HG03280 (cell line): Measurements from ENCODE around the gene BBIP1.

ENCODE experiments used
- ATAC-seq: cut with Tn5 transposase; IDR thresholded peaks from one replicate; pipeline ENCODE4 v1.9.1; 2021; ENCODE audit warnings: mild to moderate bottlenecking, moderate library complexity; ENCODE audit not compliant: unreplicated experiment

BBIP1 gene

GRCh38 chr10:110864662-110865140 lies 54.3 kb downstream of the BBIP1 start:
- ATAC-seq: peak; percentile 68

GRCh38 chr10:110863956-110864355 lies 55.0 kb downstream of the BBIP1 start:
- no peak for ATAC-seq

- ATAC-seq: no peak
Measured at GRCh38 chr10:110863361-110863760, 55.6 kb downstream of the BBIP1 start.

GRCh38 chr10:110862961-110863360 lies 56.0 kb downstream of the BBIP1 start:
- ATAC-seq: no peak

- no peak for ATAC-seq
Measured at GRCh38 chr10:110861930-110862649, 56.9 kb downstream of the BBIP1 start.

GRCh38 chr10:110861476-110861875 lies 57.5 kb downstream of the BBIP1 start:
- ATAC-seq: no peak

GRCh38 chr10:110860576-110861241 lies 58.3 kb downstream of the BBIP1 start:
- ATAC-seq: peak; percentile 45

- ATAC-seq: no peak
Measured at GRCh38 chr10:110859973-110860376, 59.0 kb downstream of the BBIP1 start.

- ATAC-seq: no peak
Measured at GRCh38 chr10:110859206-110859972, 59.6 kb downstream of the BBIP1 start.

GRCh38 chr10:110858297-110858934 lies 60.6 kb downstream of the BBIP1 start:
- no peak for ATAC-seq

GRCh38 chr10:110857265-110858171 lies 61.5 kb downstream of the BBIP1 start:
- no peak for ATAC-seq

- no peak for ATAC-seq
Measured at GRCh38 chr10:110853921-110854605, 64.9 kb downstream of the BBIP1 start.

GRCh38 chr10:110852947-110853346 lies 66.0 kb downstream of the BBIP1 start:
- no peak for ATAC-seq

GRCh38 chr10:110852255-110852896 lies 66.6 kb downstream of the BBIP1 start:
- ATAC-seq: no peak

- ATAC-seq: no peak
Measured at GRCh38 chr10:110851020-110851612, 67.9 kb downstream of the BBIP1 start.

GRCh38 chr10:110850099-110850498 lies 68.9 kb downstream of the BBIP1 start:
- ATAC-seq: no peak
